Measurements from ENCODE around the gene RCAN1.

RCAN1 gene

GRCh38 chr21:34544032-34544496 lies 70.8 kb downstream of the RCAN1 start:
- DNase-seq (ENCODE audit: low read depth in 2 of 2, low spot score in 1 of 2) = no peak

GRCh38 chr21:34543017-34543416 lies 71.9 kb downstream of the RCAN1 start:
- no peak for DNase-seq (ENCODE audit: low read depth in 2 of 2, low spot score in 1 of 2)

- no peak for DNase-seq (ENCODE audit: low read depth in 2 of 2, low spot score in 1 of 2)
Observed at GRCh38 chr21:34540206-34540605, 74.7 kb downstream of the RCAN1 start.

- no peak for DNase-seq (ENCODE audit: low read depth in 2 of 2, low spot score in 1 of 2)
Observed at GRCh38 chr21:34537838-34538237, 77.1 kb downstream of the RCAN1 start.

GRCh38 chr21:34536820-34537219 lies 78.1 kb downstream of the RCAN1 start:
- no peak for DNase-seq (ENCODE audit: low read depth in 2 of 2, low spot score in 1 of 2)

- DNase-seq (ENCODE audit: low read depth in 2 of 2, low spot score in 1 of 2) = no peak
Observed at GRCh38 chr21:34536311-34536710, 78.6 kb downstream of the RCAN1 start.

- DNase-seq (ENCODE audit: low read depth in 2 of 2, low spot score in 1 of 2) = no peak
Observed at GRCh38 chr21:34535886-34536285, 79.0 kb downstream of the RCAN1 start.

- no peak for DNase-seq (ENCODE audit: low read depth in 2 of 2, low spot score in 1 of 2)
Observed at GRCh38 chr21:34534522-34534921, 80.4 kb downstream of the RCAN1 start.

- no peak for DNase-seq (ENCODE audit: low read depth in 2 of 2, low spot score in 1 of 2)
Observed at GRCh38 chr21:34533938-34534337, 81.0 kb downstream of the RCAN1 start.

- DNase-seq (ENCODE audit: low read depth in 2 of 2, low spot score in 1 of 2) = no peak
Observed at GRCh38 chr21:34531399-34531798, 83.5 kb downstream of the RCAN1 start.

- DNase-seq (ENCODE audit: low read depth in 2 of 2, low spot score in 1 of 2) = no peak
Observed at GRCh38 chr21:34530261-34530660, 84.7 kb downstream of the RCAN1 start.

GRCh38 chr21:34528131-34528561 lies 86.8 kb downstream of the RCAN1 start:
- DNase-seq (ENCODE audit: low read depth in 2 of 2, low spot score in 1 of 2) = no peak

- DNase-seq (ENCODE audit: low read depth in 2 of 2, low spot score in 1 of 2) = no peak
Observed at GRCh38 chr21:34526618-34527290, 88.2 kb downstream of the RCAN1 start.

GRCh38 chr21:34526241-34526617 lies 88.7 kb downstream of the RCAN1 start:
- DNase-seq (ENCODE audit: low read depth in 2 of 2, low spot score in 1 of 2) = no peak

GRCh38 chr21:34524646-34525601 lies 90.0 kb downstream of the RCAN1 start:
- no peak for DNase-seq (ENCODE audit: low read depth in 2 of 2, low spot score in 1 of 2)

- no peak for DNase-seq (ENCODE audit: low read depth in 2 of 2, low spot score in 1 of 2)
Observed at GRCh38 chr21:34523019-34523555, 91.8 kb downstream of the RCAN1 start.

- DNase-seq (ENCODE audit: low read depth in 2 of 2, low spot score in 1 of 2) = no peak
Observed at GRCh38 chr21:34522284-34522683, 92.6 kb downstream of the RCAN1 start.

- no peak for DNase-seq (ENCODE audit: low read depth in 2 of 2, low spot score in 1 of 2)
Observed at GRCh38 chr21:34521561-34521960, 93.4 kb downstream of the RCAN1 start.

- no peak for DNase-seq (ENCODE audit: low read depth in 2 of 2, low spot score in 1 of 2)
Observed at GRCh38 chr21:34520764-34521508, 94.0 kb downstream of the RCAN1 start.

GRCh38 chr21:34520281-34520680 lies 94.6 kb downstream of the RCAN1 start:
- no peak for DNase-seq (ENCODE audit: low read depth in 2 of 2, low spot score in 1 of 2)

GRCh38 chr21:34519694-34520093 lies 95.2 kb downstream of the RCAN1 start:
- DNase-seq (ENCODE audit: low read depth in 2 of 2, low spot score in 1 of 2) = no peak

All from stimulated activated CD8-positive, alpha-beta memory T cell treated with anti-CD3 and anti-CD28 coated beads, Interleukin-4, amount 100 ng/mL, for 4 hours (primary cell).